Mesodermal cell (in vitro differentiated cells): ENCODE data around the gene SPECC1.

ENCODE experiments used
- H3K27ac ChIP-seq: 2 replicates; pipeline ENCODE4 v1.7.0; 2013; ENCODE audit warnings: mild to moderate bottlenecking, low read depth, low read length, moderate library complexity; ENCODE audit not compliant: severe bottlenecking
- H3K36me3 ChIP-seq: 2 replicates; pipeline ENCODE4 v1.7.1; 2013; ENCODE audit warnings: mild to moderate bottlenecking, low read length, moderate library complexity; ENCODE audit not compliant: control insufficient read depth, insufficient read depth
- H3K4me1 ChIP-seq: one replicate; pipeline ENCODE4 v1.7.1; 2013; ENCODE audit warnings: mild to moderate bottlenecking, low read length; ENCODE audit not compliant: insufficient read depth, control insufficient read depth, poor library complexity, severe bottlenecking
- H3K4me3 ChIP-seq: 2 replicates; pipeline ENCODE4 v1.7.0; 2013; ENCODE audit warnings: low read length, control low read depth, mild to moderate bottlenecking; ENCODE audit not compliant: insufficient read depth, poor library complexity, severe bottlenecking; ENCODE audit errors: extremely low read depth
- H3K9me3 ChIP-seq: 2 replicates; pipeline ENCODE4 v1.7.1; 2013; ENCODE audit warnings: mild to moderate bottlenecking, low read length, moderate library complexity; ENCODE audit not compliant: control insufficient read depth
- WGBS, 2 experiments: methylation state at CpG; one replicate each; pipeline ENCODE4 v1.1.5; 2013; ENCODE audit warnings: missing lambda C conversion rate in 2 of 2; ENCODE audit not compliant: insufficient coverage in 2 of 2; 5-methylcytosine and 5-hydroxymethylcytosine counted together

Gene SPECC1

DNA sequence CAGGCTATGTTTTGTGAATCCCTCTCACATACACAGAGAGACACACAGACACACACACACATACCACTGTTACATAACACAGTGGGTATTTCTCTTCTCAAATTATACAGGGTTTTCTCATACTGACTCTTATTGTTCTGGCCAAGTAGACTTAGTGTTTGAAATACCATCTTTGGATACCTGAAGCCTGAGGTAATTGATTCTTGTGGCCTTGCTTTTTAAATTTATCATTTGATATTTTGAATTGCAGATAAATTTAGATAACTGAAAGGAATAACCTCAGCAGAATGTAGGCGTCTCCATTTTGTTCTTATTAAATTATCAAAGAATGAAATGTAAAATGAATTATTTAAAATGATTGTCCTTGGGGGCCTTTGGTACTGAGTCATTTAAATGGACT, 234.4 kb downstream of the SPECC1 start:
- no CpG with 5 or more reads among the region's 1 CpG for WGBS, 2 experiments
- no peaks in the 10 kb centered on the region for H3K9me3 ChIP-seq
- peaks cover 37% of the 10 kb centered on the region for H3K36me3 ChIP-seq
- no peaks in the 10 kb centered on the region for H3K4me1 ChIP-seq
- no peak overlapping the region for H3K4me3 ChIP-seq
- no peak overlapping the region for H3K27ac ChIP-seq

DNA sequence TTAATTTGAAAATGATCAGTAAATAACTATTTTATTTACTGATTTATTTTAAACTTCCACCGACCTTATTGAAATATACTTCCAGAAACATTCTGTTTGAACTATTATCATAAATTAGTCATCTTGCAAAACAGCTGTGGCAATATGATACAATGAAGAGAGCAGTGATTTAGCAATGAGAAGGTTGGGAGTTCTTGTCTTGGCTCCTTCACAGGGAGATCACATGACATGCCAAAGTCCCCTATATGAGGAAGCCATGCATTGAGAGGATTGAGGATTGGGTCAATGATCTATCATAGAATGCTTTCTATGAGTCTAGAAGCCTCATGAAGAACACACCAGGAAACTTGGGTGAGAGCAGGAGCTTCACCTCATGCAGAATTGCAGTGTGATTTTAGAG, 235.5 kb downstream of the SPECC1 start:
- Histone ChIP-seq H3K4me3 (no peak overlapping the region), H3K9me3 (no peaks in the 10 kb centered on the region), H3K36me3 (peaks cover 41% of the 10 kb centered on the region), H3K27ac (no peak overlapping the region), H3K4me1 (no peaks in the 10 kb centered on the region)
- WGBS, 2 experiments, result no CpG with 5 or more reads among the region's 1 CpG

DNA sequence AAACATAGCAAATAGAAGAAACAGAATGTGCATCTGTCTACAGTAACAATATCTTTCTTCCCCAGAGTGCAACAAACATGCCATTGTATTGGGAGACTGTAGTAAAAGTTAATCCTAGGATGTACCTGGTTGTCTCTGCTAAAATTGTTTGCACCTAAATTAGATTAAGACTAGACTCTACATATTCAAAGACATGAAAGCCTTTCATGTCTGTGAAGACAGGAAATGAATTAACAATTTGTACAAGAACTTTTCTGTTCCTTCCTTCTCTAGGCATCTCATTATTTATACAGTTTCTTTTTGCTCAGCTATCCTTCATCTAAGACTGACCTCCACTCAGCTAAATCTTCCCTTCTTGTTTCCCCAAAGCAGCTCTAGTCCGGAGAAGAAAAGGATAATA, 237.5 kb downstream of the SPECC1 start:
- no CpG with 5 or more reads among the region's 1 CpG for WGBS, 2 experiments
- Histone ChIP-seq H3K4me1 (no peaks in the 10 kb centered on the region), H3K4me3 (no peak overlapping the region), H3K36me3 (peaks cover 54% of the 10 kb centered on the region), H3K27ac (no peak overlapping the region), H3K9me3 (no peaks in the 10 kb centered on the region)

DNA sequence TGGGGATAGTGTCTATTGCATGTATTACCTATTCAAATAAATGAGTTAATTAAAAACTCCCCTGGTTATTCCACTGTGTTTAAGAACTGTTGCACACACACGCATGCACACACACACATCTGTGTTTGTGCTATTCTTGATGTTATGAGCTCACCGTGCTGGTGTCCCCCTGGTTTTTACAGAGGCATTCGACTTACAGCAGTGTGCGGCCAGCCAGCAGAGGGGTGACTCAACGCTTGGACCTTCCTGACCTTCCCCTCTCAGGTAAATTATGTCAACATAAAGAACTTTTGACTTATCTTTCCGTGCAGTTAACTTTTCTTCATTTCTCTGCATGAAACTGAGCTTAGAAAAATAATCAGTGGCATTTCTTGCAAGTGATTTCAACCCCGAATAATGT, 244.2 kb downstream of the SPECC1 start:
- Histone ChIP-seq H3K4me1 (no peaks in the 10 kb centered on the region), H3K27ac (no peak overlapping the region), H3K4me3 (no peak overlapping the region), H3K36me3 (peaks cover 56% of the 10 kb centered on the region), H3K9me3 (no peaks in the 10 kb centered on the region)
- whole genome bisulfite sequencing, 2 experiments, result 90 to 95% methylated on average over 6 of the region's 7 CpGs

DNA sequence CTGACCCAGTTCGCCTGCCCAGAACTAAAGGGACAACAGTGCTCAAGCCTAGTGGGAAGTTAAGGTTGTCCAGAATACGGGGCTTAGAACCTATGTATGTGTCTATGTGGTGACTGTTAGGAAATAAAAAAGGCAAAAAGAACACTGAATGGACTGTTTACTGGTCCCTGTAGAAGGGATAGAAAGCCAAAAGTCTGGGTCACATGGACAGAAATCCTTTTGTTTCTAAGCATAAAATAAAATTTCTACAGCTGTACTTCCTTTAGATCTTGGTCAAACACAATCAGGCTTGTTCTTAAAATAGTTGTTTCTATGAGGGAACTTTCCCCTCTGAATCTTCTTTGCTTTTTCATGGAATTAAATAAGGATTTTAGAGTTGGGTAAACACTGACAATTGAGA, 245.4 kb downstream of the SPECC1 start:
- H3K27ac ChIP-seq, result no peak overlapping the region
- no peaks in the 10 kb centered on the region for H3K9me3 ChIP-seq
- peaks cover 57% of the 10 kb centered on the region for H3K36me3 ChIP-seq
- WGBS, 2 experiments, result 92 to 100% methylated on average over 2 of the region's 2 CpGs
- no peaks in the 10 kb centered on the region for H3K4me1 ChIP-seq
- H3K4me3 ChIP-seq, result no peak overlapping the region

DNA sequence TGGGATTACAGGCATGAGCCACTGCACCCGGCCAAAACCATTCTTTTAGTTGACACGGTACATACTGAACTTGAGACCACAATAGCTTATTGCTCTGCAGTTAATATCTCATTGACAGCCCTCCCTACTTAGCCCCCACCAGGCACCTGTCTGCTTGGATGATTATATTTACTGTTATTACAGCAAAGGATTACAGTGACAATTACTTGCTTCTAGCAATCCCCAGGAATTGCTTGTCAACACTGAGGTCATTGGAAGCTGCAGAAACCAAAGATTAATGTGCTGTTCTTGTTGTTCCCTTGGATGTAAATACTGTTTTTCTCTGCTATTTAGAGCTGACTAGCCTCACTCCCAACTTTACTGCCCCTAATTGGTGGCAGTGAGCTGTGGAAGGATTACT, 247.0 kb downstream of the SPECC1 start:
- Histone ChIP-seq H3K27ac (no peak overlapping the region), H3K4me1 (no peaks in the 10 kb centered on the region), H3K9me3 (no peaks in the 10 kb centered on the region), H3K4me3 (no peak overlapping the region), H3K36me3 (peaks cover 59% of the 10 kb centered on the region)
- WGBS, 2 experiments, result 92 to 100% methylated on average over 2 of the region's 2 CpGs

DNA sequence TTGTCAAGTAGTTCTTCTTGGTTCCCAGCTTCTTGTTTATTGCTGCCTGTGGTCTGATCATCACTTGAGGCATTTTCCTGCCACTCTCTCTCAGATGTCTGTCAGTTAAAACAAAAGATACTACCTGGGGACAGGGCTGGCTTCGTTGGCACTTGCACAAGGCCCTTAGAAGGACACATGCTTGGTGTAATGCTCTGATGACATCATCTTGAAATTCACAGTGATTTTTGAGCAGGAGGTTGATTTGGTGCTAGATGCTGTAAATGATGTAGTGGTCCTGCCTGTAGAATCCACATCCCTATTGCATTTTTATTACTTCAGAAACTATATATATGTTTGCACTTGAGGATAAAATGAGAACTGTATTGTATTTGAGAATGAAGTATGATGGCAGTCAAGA, 247.8 kb downstream of the SPECC1 start:
- Histone ChIP-seq H3K4me1 (no peaks in the 10 kb centered on the region), H3K27ac (no peak overlapping the region), H3K36me3 (peaks cover 64% of the 10 kb centered on the region), H3K4me3 (no peak overlapping the region), H3K9me3 (no peaks in the 10 kb centered on the region)
- WGBS, 2 experiments, result 50 to 83% methylated on average over 1 of the region's 1 CpG

DNA sequence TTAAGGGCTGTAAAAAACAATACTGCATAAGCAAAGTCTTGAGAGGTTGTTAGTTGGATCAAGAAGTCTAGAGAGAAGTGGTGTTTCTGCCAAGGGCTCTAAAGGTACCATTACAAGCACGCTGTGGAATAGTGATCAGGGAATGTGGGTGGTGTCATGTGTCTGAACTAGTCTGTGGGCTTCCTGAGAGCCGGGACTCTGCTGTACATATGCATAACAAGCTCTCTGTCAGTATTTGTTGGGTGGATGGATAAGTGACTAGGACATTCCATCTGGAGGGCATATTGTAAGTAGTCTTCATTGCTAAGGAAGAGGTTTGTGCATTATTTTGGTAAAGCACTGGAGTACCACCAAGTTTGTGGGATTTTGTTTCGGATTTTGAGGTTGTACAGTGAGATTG, 248.6 kb downstream of the SPECC1 start:
- WGBS, 2 experiments, result 91 to 97% methylated on average over 3 of the region's 3 CpGs
- Histone ChIP-seq H3K9me3 (no peaks in the 10 kb centered on the region), H3K4me1 (peaks cover 7% of the 10 kb centered on the region), H3K27ac (no peak overlapping the region), H3K4me3 (no peak overlapping the region), H3K36me3 (peaks cover 71% of the 10 kb centered on the region)

DNA sequence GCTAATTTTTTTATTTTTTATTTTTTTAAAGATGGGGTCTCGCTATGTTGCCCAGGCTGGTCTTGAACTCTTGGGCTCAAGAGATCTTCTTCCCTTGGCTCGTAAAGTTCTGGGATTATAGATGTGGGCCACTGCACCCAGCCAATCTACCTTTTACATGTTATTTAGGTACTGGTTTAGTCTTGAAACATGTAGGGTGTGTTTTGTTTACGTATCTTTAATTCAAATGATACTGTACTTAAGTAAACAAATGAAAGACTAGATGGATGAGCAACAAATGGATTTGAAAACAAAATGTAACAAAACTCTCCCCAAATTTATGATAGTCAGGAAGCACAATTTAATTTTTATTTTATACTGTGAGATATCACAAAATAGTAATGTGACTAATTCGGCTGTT, 250.5 kb downstream of the SPECC1 start:
- H3K4me1 ChIP-seq, result peaks cover 9% of the 10 kb centered on the region
- no peak overlapping the region for H3K27ac ChIP-seq
- WGBS, 2 experiments, result no CpG with 5 or more reads among the region's 4 CpGs
- H3K9me3 ChIP-seq, result no peaks in the 10 kb centered on the region
- peaks cover 62% of the 10 kb centered on the region for H3K36me3 ChIP-seq
- H3K4me3 ChIP-seq, result no peak overlapping the region

DNA sequence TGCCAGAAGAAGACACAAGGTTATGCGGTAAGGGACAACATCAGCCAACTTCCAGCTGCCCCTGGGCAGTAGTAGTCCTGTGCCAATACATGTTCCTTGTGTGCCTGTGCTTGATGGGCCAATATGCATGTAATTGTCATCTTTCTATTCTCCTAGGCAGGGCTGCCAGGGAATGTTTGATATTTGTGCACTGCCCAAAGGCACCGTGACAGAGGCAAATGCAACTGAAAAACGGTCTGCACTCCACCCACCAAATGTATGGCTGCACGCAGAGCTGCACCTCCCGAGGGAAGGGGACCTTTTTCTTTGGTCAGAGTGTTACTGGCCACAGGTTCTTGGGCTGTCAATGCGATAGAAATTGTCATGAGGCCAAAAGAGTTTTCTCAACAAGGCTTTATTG, 251.1 kb downstream of the SPECC1 start:
- H3K36me3 ChIP-seq, result peaks cover 62% of the 10 kb centered on the region
- H3K27ac ChIP-seq, result no peak overlapping the region
- H3K4me3 ChIP-seq, result no peak overlapping the region
- WGBS, 2 experiments, result 94 to 95% methylated on average over 5 to 6 of the region's 6 CpGs
- H3K9me3 ChIP-seq, result no peaks in the 10 kb centered on the region
- H3K4me1 ChIP-seq, result peaks cover 9% of the 10 kb centered on the region

DNA sequence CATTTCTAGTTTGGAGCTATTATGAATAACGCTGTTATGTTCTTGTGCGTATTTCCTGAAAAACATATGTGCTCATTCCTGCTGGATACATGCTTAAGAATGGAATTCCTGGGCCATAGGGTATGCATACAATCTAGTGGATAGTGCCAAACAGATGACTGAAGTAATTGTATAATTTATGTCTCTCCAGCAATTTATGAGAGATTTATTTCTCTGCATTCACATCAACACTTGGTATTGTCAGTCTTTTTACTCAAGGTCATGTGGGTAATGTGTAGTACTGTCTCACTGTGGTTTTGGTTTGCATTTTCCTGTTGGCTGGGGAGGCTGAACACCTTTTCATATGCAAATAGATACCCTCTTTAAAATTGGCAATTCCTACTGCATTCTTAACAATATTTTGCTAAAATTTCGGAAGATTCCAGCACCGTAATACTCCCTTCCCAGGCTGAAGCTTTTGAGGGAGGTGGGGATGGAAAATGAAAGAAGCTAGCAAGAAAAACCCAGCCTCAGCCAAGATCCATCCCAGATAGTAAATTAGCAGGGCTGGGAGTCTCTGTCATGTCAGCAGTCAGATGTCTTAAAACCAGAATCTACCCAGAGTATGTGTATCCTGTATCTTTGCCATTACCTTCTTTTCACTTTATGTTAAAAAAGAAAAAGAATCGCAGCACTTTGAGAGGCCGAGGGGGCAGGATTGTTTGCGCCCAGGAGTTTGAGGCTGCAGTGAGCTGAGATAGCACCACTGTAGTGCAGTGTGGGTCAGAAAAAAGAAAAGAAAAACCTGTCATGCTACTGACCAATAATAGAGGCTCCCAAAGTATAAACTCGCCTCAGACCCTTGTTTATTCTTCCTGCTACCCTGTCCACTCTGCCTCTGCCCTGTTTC, 253.3 kb downstream of the SPECC1 start:
- no peak overlapping the region for H3K27ac ChIP-seq
- 90% methylated on average over 3 to 6 of the region's 8 CpGs for WGBS, 2 experiments

More for the DNA sequence above, 253.3 kb downstream of the SPECC1 start:
- no peaks in the 10 kb centered on the region for H3K9me3 ChIP-seq
- H3K4me3 ChIP-seq, result no peak overlapping the region
- H3K36me3 ChIP-seq, result peaks cover 60% of the 10 kb centered on the region
- H3K4me1 ChIP-seq, result peaks cover 9% of the 10 kb centered on the region
